Stimulated activated memory B cell treated with anti-CD40 and anti-IgM and Interleukin-4, amounts not matched to agents 10 μg/mL and 1 μg/mL and 100 μg/mL, for 72 hours (primary cell): ENCODE results near the gene MUSK.

Source experiments
- ATAC-seq: fragments of 150-1000 bp; cut with Tn5 transposase; 2 replicates; pipeline ENCODE4 v1.10.0; 2021
- H3K27ac Mint-ChIP-seq: one replicate; pipeline ENCODE4 v1.8.0; 2022; ENCODE audit warnings: mild to moderate bottlenecking, mixed read lengths
- H3K27me3 Mint-ChIP-seq: one replicate; pipeline ENCODE4 v1.8.0; 2022; ENCODE audit warnings: mixed read lengths
- H3K36me3 Mint-ChIP-seq: one replicate; pipeline ENCODE4 v1.8.0; 2022; ENCODE audit warnings: mixed read lengths
- H3K4me1 Mint-ChIP-seq: one replicate; pipeline ENCODE4 v1.8.0; 2022; ENCODE audit warnings: mixed read lengths
- H3K4me3 Mint-ChIP-seq: one replicate; pipeline ENCODE4 v1.8.0; 2022; ENCODE audit warnings: mild to moderate bottlenecking, moderate library complexity, mixed read lengths
- H3K9me3 Mint-ChIP-seq: one replicate; pipeline ENCODE4 v1.8.0; 2022; ENCODE audit warnings: mixed read lengths

MUSK gene

GRCh38 chr9:110835404-110835803, 166.8 kb downstream of the MUSK start:
- Mint-ChIP-seq H3K27me3 (no peaks in the 10 kb centered on the region), H3K4me1 (no peaks in the 10 kb centered on the region), H3K36me3 (no peaks in the 10 kb centered on the region), H3K9me3 (peaks cover 6% of the 10 kb centered on the region), H3K27ac (no peak overlapping the region), H3K4me3 (no peak overlapping the region)
- no peak for ATAC-seq

- H3K4me3 Mint-ChIP-seq = no peak overlapping the region
- ATAC-seq = no peak
- H3K27ac Mint-ChIP-seq = no peak overlapping the region
- peaks cover 9% of the 10 kb centered on the region for H3K9me3 Mint-ChIP-seq
- H3K36me3 Mint-ChIP-seq = no peaks in the 10 kb centered on the region
- no peaks in the 10 kb centered on the region for H3K27me3 Mint-ChIP-seq
- no peaks in the 10 kb centered on the region for H3K4me1 Mint-ChIP-seq
Measured at GRCh38 chr9:110835859-110836271, 167.3 kb downstream of the MUSK start.

GRCh38 chr9:110837401-110838005, 168.9 kb downstream of the MUSK start:
- no peak overlapping the region for H3K4me3 Mint-ChIP-seq
- H3K4me1 Mint-ChIP-seq = no peaks in the 10 kb centered on the region
- peaks cover 11% of the 10 kb centered on the region for H3K9me3 Mint-ChIP-seq
- H3K36me3 Mint-ChIP-seq = no peaks in the 10 kb centered on the region
- ATAC-seq = no peak
- H3K27ac Mint-ChIP-seq = no peak overlapping the region
- H3K27me3 Mint-ChIP-seq = no peaks in the 10 kb centered on the region

- H3K9me3 Mint-ChIP-seq = peaks cover 11% of the 10 kb centered on the region
- no peaks in the 10 kb centered on the region for H3K4me1 Mint-ChIP-seq
- no peak overlapping the region for H3K27ac Mint-ChIP-seq
- H3K36me3 Mint-ChIP-seq = no peaks in the 10 kb centered on the region
- no peak for ATAC-seq
- H3K4me3 Mint-ChIP-seq = no peak overlapping the region
- peaks cover 10% of the 10 kb centered on the region for H3K27me3 Mint-ChIP-seq
Measured at GRCh38 chr9:110842169-110842568, 173.6 kb downstream of the MUSK start.

- Mint-ChIP-seq H3K27me3 (peaks cover 10% of the 10 kb centered on the region), H3K9me3 (peaks cover 9% of the 10 kb centered on the region), H3K4me1 (no peaks in the 10 kb centered on the region), H3K27ac (no peak overlapping the region), H3K4me3 (no peak overlapping the region), H3K36me3 (no peaks in the 10 kb centered on the region)
- no peak for ATAC-seq
Measured at GRCh38 chr9:110842986-110843385, 174.4 kb downstream of the MUSK start.

GRCh38 chr9:110844121-110844520, 175.5 kb downstream of the MUSK start:
- no peak overlapping the region for H3K4me3 Mint-ChIP-seq
- no peak for ATAC-seq
- peaks cover 9% of the 10 kb centered on the region for H3K9me3 Mint-ChIP-seq
- H3K27ac Mint-ChIP-seq = no peak overlapping the region
- no peaks in the 10 kb centered on the region for H3K36me3 Mint-ChIP-seq
- H3K4me1 Mint-ChIP-seq = no peaks in the 10 kb centered on the region
- peaks cover 10% of the 10 kb centered on the region for H3K27me3 Mint-ChIP-seq

GRCh38 chr9:110846215-110846614, 177.6 kb downstream of the MUSK start:
- H3K9me3 Mint-ChIP-seq = peaks cover 4% of the 10 kb centered on the region
- no peak for ATAC-seq
- H3K4me3 Mint-ChIP-seq = no peak overlapping the region
- peaks cover 10% of the 10 kb centered on the region for H3K27me3 Mint-ChIP-seq
- no peaks in the 10 kb centered on the region for H3K4me1 Mint-ChIP-seq
- H3K36me3 Mint-ChIP-seq = no peaks in the 10 kb centered on the region
- no peak overlapping the region for H3K27ac Mint-ChIP-seq

- Mint-ChIP-seq H3K9me3 (peaks cover 3% of the 10 kb centered on the region), H3K27me3 (peaks cover 10% of the 10 kb centered on the region), H3K4me1 (no peaks in the 10 kb centered on the region), H3K27ac (no peak overlapping the region), H3K4me3 (no peak overlapping the region), H3K36me3 (no peaks in the 10 kb centered on the region)
- no peak for ATAC-seq
Measured at GRCh38 chr9:110847671-110848070, 179.1 kb downstream of the MUSK start.

GRCh38 chr9:110850401-110851135, 182.0 kb downstream of the MUSK start:
- Mint-ChIP-seq H3K9me3 (peaks cover 12% of the 10 kb centered on the region), H3K4me3 (no peak overlapping the region), H3K27me3 (no peaks in the 10 kb centered on the region), H3K36me3 (no peaks in the 10 kb centered on the region), H3K27ac (no peak overlapping the region), H3K4me1 (no peaks in the 10 kb centered on the region)
- no peak for ATAC-seq
